Stimulated activated CD4-positive, alpha-beta T cell treated with anti-CD3 and anti-CD28 coated beads, Interleukin-1b, Interleukin-23, amount 100 ng/mL, for 4 hours (primary cell): ENCODE results near the gene CLRN3.

ENCODE experiments used
- DNase-seq, 2 donors: peaks; one replicate each; pipeline ENCODE4 v3.0.0-alpha.2; 2020; ENCODE audit warnings: low read depth in 2 of 2

CLRN3 gene

GRCh38 chr10:127892743-127893142 lies at the start of gene CLRN3:
Gene CLRN3, minus strand, starts transcription at chr10:127892941. Its CDS starts 157 bp downstream, at chr10:127892784.
- DNase-seq = no peak

GRCh38 chr10:127940866-127941640 lies 48.3 kb upstream of the CLRN3 start:
- no peak for DNase-seq

- no peak for DNase-seq
Observed at GRCh38 chr10:127939786-127940330, 47.1 kb upstream of the CLRN3 start.

GRCh38 chr10:127937915-127938463 lies 45.2 kb upstream of the CLRN3 start:
- DNase-seq = no peak

GRCh38 chr10:127937069-127937468 lies 44.3 kb upstream of the CLRN3 start:
- no peak for DNase-seq

- no peak for DNase-seq
Observed at GRCh38 chr10:127935071-127935561, 42.4 kb upstream of the CLRN3 start.

GRCh38 chr10:127934383-127934782 lies 41.6 kb upstream of the CLRN3 start:
- DNase-seq = no peak

- no peak for DNase-seq
Observed at GRCh38 chr10:127933271-127933670, 40.5 kb upstream of the CLRN3 start.

GRCh38 chr10:127932521-127933270 lies 40.0 kb upstream of the CLRN3 start:
- no peak for DNase-seq

- DNase-seq = no peak
Observed at GRCh38 chr10:127928021-127928806, 35.5 kb upstream of the CLRN3 start.

GRCh38 chr10:127926455-127926854 lies 33.7 kb upstream of the CLRN3 start:
- DNase-seq = no peak

- no peak for DNase-seq
Observed at GRCh38 chr10:127925471-127926207, 32.9 kb upstream of the CLRN3 start.

- no peak for DNase-seq
Observed at GRCh38 chr10:127923646-127924045, 30.9 kb upstream of the CLRN3 start.

GRCh38 chr10:127922675-127923366 lies 30.1 kb upstream of the CLRN3 start:
- no peak for DNase-seq

- DNase-seq = no peak
Observed at GRCh38 chr10:127922206-127922605, 29.5 kb upstream of the CLRN3 start.

GRCh38 chr10:127921753-127922145 lies 29.0 kb upstream of the CLRN3 start:
- DNase-seq = no peak

GRCh38 chr10:127921075-127921752 lies 28.5 kb upstream of the CLRN3 start:
- DNase-seq = no peak

- DNase-seq = no peak
Observed at GRCh38 chr10:127920306-127921074, 27.7 kb upstream of the CLRN3 start.
